HEK293 (cell line): ENCODE measurements around the gene SNX8.

Experiments
- CTCF ChIA-PET: fragments of 350-600 bp; formaldehyde crosslinking; extraction: SDS; loops from one replicate; lab custom pipeline; 2021; ENCODE audit warnings: antibody characterized with exemption; lab: Yijun Ruan, JAX
- POLR2A ChIA-PET: fragments of 300-600 bp; formaldehyde crosslinking; extraction: SDS; loops from one replicate; lab custom pipeline; 2020; ENCODE audit warnings: antibody characterized with exemption, inconsistent platforms; lab: Yijun Ruan, JAX
- H3K27ac ChIP-seq: fragments of 200-500 bp; sonication (Bioruptor generic); 2 replicates; pipeline ENCODE4 v1.5.1; 2014; ENCODE audit warnings: low read depth, low read length, control low read depth, inconsistent platforms; ENCODE audit errors: extremely low read depth
- H3K36me3 ChIP-seq, 2 experiments: fragments of 200-500 bp in 1 of 2; sonication (Bioruptor generic) in 1 of 2; 1 replicate in 1 of 2; 2 replicates in 1 of 2; pipeline ENCODE4 v1.5.1; 2014 to 2017; ENCODE audit warnings: inconsistent platforms in 2 of 2, low read length in 2 of 2; ENCODE audit not compliant: control insufficient read depth in 2 of 2, insufficient read depth in 1 of 2
- H3K4me1 ChIP-seq: fragments of 200-500 bp; sonication (Bioruptor generic); 2 replicates; pipeline ENCODE4 v1.5.1; 2014; ENCODE audit warnings: mild to moderate bottlenecking, low read length, inconsistent platforms; ENCODE audit not compliant: control insufficient read depth, insufficient read depth
- H3K4me3 ChIP-seq: 2 replicates; pipeline ENCODE4 v1.5.1; 2011; ENCODE audit warnings: low read depth, mild to moderate bottlenecking, control low read depth, low read length, moderate library complexity
- H3K9me3 ChIP-seq: fragments of 200-500 bp; sonication (Bioruptor generic); 2 replicates; pipeline ENCODE4 v1.5.1; 2014; ENCODE audit warnings: low read depth, low read length, inconsistent platforms; ENCODE audit not compliant: control insufficient read depth, insufficient read depth
- BCL11A ChIP-seq: fragments of 450-650 bp; formaldehyde crosslinking; IDR thresholded peaks from 2 replicates; pipeline ENCODE4 v1.5.1; 2016; ENCODE audit warnings: low read depth, missing biosample characterization, missing genetic modification characterization
- IKZF3 ChIP-seq: fragments of 450-650 bp; IDR thresholded peaks from 2 replicates; pipeline ENCODE4 v1.5.0; 2018; ENCODE audit warnings: missing biosample characterization, mild to moderate bottlenecking, missing genetic modification characterization, moderate library complexity
- MYNN ChIP-seq: fragments of 450-650 bp; formaldehyde crosslinking; IDR thresholded peaks from 2 replicates; pipeline ENCODE4 v1.5.1; 2016; ENCODE audit warnings: missing biosample characterization, missing genetic modification characterization, borderline replicate concordance
- OSR2 ChIP-seq: fragments of 450-650 bp; formaldehyde crosslinking; IDR thresholded peaks from 2 replicates; pipeline ENCODE4 v1.5.1; 2016; ENCODE audit warnings: missing biosample characterization, missing genetic modification characterization
- REST ChIP-seq: fragments of 450-650 bp; formaldehyde crosslinking; IDR thresholded peaks from 2 replicates; pipeline ENCODE4 v1.5.1; 2016; ENCODE audit warnings: missing biosample characterization, missing genetic modification characterization
- SP3 ChIP-seq: fragments of 450-650 bp; formaldehyde crosslinking; IDR thresholded peaks from 2 replicates; pipeline ENCODE4 v1.5.1; 2016; ENCODE audit warnings: missing biosample characterization, missing genetic modification characterization
- ZBTB10 ChIP-seq: fragments of 450-650 bp; formaldehyde crosslinking; IDR thresholded peaks from 2 replicates; pipeline ENCODE4 v1.5.1; 2016; ENCODE audit warnings: missing biosample characterization, missing genetic modification characterization
- ZBTB26 ChIP-seq: fragments of 450-650 bp; formaldehyde crosslinking; optimal IDR thresholded peaks from 2 replicates; pipeline ENCODE3; 2016; ENCODE audit warnings: missing biosample characterization, mild to moderate bottlenecking, missing genetic modification characterization
- ZEB2 ChIP-seq: fragments of 450-650 bp; formaldehyde crosslinking; IDR thresholded peaks from 2 replicates; pipeline ENCODE4 v1.5.1; 2016; ENCODE audit warnings: missing biosample characterization, missing genetic modification characterization
- ZNF280C ChIP-seq: fragments of 450-650 bp; formaldehyde crosslinking; IDR thresholded peaks from 2 replicates; pipeline ENCODE4 v1.5.1; 2016; ENCODE audit warnings: missing biosample characterization, missing genetic modification characterization
- ZNF350 ChIP-seq: fragments of 450-650 bp; formaldehyde crosslinking; IDR thresholded peaks from 2 replicates; pipeline ENCODE4 v1.5.0; 2017; ENCODE audit warnings: missing biosample characterization, mild to moderate bottlenecking, missing genetic modification characterization
- ZNF354C ChIP-seq: fragments of 450-650 bp; formaldehyde crosslinking; IDR thresholded peaks from 2 replicates; pipeline ENCODE4 v1.5.1; 2016; ENCODE audit warnings: missing biosample characterization, missing genetic modification characterization, low read depth, borderline replicate concordance
- ZNF433 ChIP-seq: fragments of 450-650 bp; formaldehyde crosslinking; IDR thresholded peaks from 2 replicates; pipeline ENCODE4 v1.5.1; 2016; ENCODE audit warnings: missing biosample characterization, missing genetic modification characterization, low read depth
- ZNF521 ChIP-seq: fragments of 450-650 bp; formaldehyde crosslinking; IDR thresholded peaks from 2 replicates; pipeline ENCODE4 v1.5.1; 2017; ENCODE audit warnings: missing biosample characterization, mild to moderate bottlenecking, missing genetic modification characterization
- ZNF529 ChIP-seq: fragments of 450-650 bp; formaldehyde crosslinking; IDR thresholded peaks from 2 replicates; pipeline ENCODE4 v1.5.1; 2017; ENCODE audit warnings: missing genetic modification characterization, missing biosample characterization; ENCODE audit not compliant: insufficient replicate concordance
- ZNF549 ChIP-seq: fragments of 450-650 bp; IDR thresholded peaks from 2 replicates; pipeline ENCODE4 v1.5.1; 2018; ENCODE audit warnings: missing biosample characterization, missing genetic modification characterization, mild to moderate bottlenecking, inconsistent platforms, moderate library complexity
- ZNF560 ChIP-seq: fragments of 450-650 bp; formaldehyde crosslinking; IDR thresholded peaks from 2 replicates; pipeline ENCODE4 v1.5.1; 2017; ENCODE audit warnings: missing biosample characterization, missing genetic modification characterization, borderline replicate concordance
- ZNF585B ChIP-seq: fragments of 450-650 bp; formaldehyde crosslinking; IDR thresholded peaks from 2 replicates; pipeline ENCODE4 v1.5.1; 2016; ENCODE audit warnings: missing biosample characterization, missing genetic modification characterization
- ZNF692 ChIP-seq: fragments of 450-650 bp; formaldehyde crosslinking; IDR thresholded peaks from 2 replicates; pipeline ENCODE4 v1.5.1; 2016; ENCODE audit warnings: missing biosample characterization, missing genetic modification characterization
- ZSCAN18 ChIP-seq: fragments of 450-650 bp; formaldehyde crosslinking; IDR thresholded peaks from 2 replicates; pipeline ENCODE4 v1.5.1; 2016; ENCODE audit warnings: missing biosample characterization, missing genetic modification characterization

The SNX8 gene

GRCh38 chr7:2358968-2359527 lies 44.8 kb upstream of the SNX8 start (continued):
- TF ChIP-seq BCL11A = no peak
- TF ChIP-seq ZNF560 = no peak
- no peak for TF ChIP-seq ZNF549 (tag by site-specific recombination)
- no peak for TF ChIP-seq ZNF354C (tag by site-specific recombination)
- TF ChIP-seq ZNF350 (tag by site-specific recombination) = no peak
- no peak for TF ChIP-seq MYNN (tag by site-specific recombination)
- TF ChIP-seq SP3 (tag by site-specific recombination) = no peak

GRCh38 chr7:2357571-2357970 lies 43.3 kb upstream of the SNX8 start:
- peaks cover 19% of the 10 kb centered on the region for H3K4me1 ChIP-seq
- no peaks in the 10 kb centered on the region for H3K9me3 ChIP-seq
- H3K4me3 ChIP-seq = no peak overlapping the region
- CTCF ChIA-PET = interaction anchor here (0.6 to 0.7 kb wide), 2 partner anchors 112 to 779 kb away, joined by 3 read pairs; no protein-coding TSS in a partner anchor
- no peak overlapping the region for H3K27ac ChIP-seq
- H3K36me3 ChIP-seq = peaks cover 18 to 56% of the 10 kb centered on the region in 2 experiments
- POLR2A ChIA-PET = interaction anchor here (0.6 kb wide), 1 partner anchor 25 kb away, joined by 3 read pairs; no protein-coding TSS in a partner anchor
- TF ChIP-seq ZNF529 (tag by site-specific recombination) (no peak), ZEB2 (no peak), ZNF521 (no peak), OSR2 (tag by site-specific recombination) (no peak), SP3 (tag by site-specific recombination) (no peak), ZNF280C (tag by site-specific recombination) (no peak), ZSCAN18 (tag by site-specific recombination) (no peak), ZBTB10 (tag by site-specific recombination) (no peak), REST (no peak), ZNF560 (no peak), ZNF433 (tag by site-specific recombination) (no peak), ZNF692 (no peak), ZNF585B (tag by site-specific recombination) (no peak), ZNF549 (tag by site-specific recombination) (no peak), ZBTB26 (tag by site-specific recombination) (no peak), IKZF3 (tag by site-specific recombination) (no peak)
